Adrenal gland (tissue), 5 donors: ENCODE measurements around the gene PLEKHS1.

Source experiments
- POLR2A ChIP-seq, 2 donors: fragments of 450-650 bp; IDR thresholded peaks; one replicate each; pipeline ENCODE4 v1.6.1; 2017; ENCODE audit warnings: antibody characterized with exemption in 2 of 2, mild to moderate bottlenecking in 2 of 2, moderate library complexity in 1 of 2
- TF ChIP-seq, protein P1 (sequence below), 6 experiments: fragments of 450-650 bp in 4 of 6; fragments of 200-600 bp in 2 of 6; sonication (generic) in 1 of 6; IDR thresholded peaks; 1 replicate in 5 of 6; 2 replicates in 1 of 6; pipeline versions ENCODE4 v1.5.1 to v1.8.0; 2016 to 2021; ENCODE audit warnings: antibody characterized with exemption in 6 of 6, mild to moderate bottlenecking in 2 of 6, moderate library complexity in 1 of 6
- donor health status: DM: no; HTN: no; CAD: no.

- TF ChIP-seq, protein P1, sequence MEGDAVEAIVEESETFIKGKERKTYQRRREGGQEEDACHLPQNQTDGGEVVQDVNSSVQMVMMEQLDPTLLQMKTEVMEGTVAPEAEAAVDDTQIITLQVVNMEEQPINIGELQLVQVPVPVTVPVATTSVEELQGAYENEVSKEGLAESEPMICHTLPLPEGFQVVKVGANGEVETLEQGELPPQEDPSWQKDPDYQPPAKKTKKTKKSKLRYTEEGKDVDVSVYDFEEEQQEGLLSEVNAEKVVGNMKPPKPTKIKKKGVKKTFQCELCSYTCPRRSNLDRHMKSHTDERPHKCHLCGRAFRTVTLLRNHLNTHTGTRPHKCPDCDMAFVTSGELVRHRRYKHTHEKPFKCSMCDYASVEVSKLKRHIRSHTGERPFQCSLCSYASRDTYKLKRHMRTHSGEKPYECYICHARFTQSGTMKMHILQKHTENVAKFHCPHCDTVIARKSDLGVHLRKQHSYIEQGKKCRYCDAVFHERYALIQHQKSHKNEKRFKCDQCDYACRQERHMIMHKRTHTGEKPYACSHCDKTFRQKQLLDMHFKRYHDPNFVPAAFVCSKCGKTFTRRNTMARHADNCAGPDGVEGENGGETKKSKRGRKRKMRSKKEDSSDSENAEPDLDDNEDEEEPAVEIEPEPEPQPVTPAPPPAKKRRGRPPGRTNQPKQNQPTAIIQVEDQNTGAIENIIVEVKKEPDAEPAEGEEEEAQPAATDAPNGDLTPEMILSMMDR (IDR thresholded peaks at IDR 0.05): no peak
- no peak for TF ChIP-seq POLR2A (IDR thresholded peaks at IDR 0.05)
Measured at GRCh38 chr10:113762083-113762482, 10.6 kb downstream of the PLEKHS1 start.
